Measurements from ENCODE around the gene CPNE4.
"Not testable (repeated sequence)": the region's sequence is repeated elsewhere in the genome, so short reads cannot be mapped to it uniquely, and the experiment has no call there.

CPNE4 gene

GRCh38 chr3:132016061-132017041 lies 18.5 kb downstream of the CPNE4 start:
- DNase-seq (ENCODE audit: low read depth in 2 of 2), result no peak

GRCh38 chr3:132014105-132014504 lies 20.7 kb downstream of the CPNE4 start:
- DNase-seq (ENCODE audit: low read depth in 2 of 2), result no peak

GRCh38 chr3:132009241-132009640 lies 25.6 kb downstream of the CPNE4 start:
- DNase-seq (ENCODE audit: low read depth in 2 of 2), result no peak

- no peak for DNase-seq (ENCODE audit: low read depth in 2 of 2)
Observed at GRCh38 chr3:132008837-132009236, 26.0 kb downstream of the CPNE4 start.

GRCh38 chr3:132007617-132008016 lies 27.2 kb downstream of the CPNE4 start:
- DNase-seq (ENCODE audit: low read depth in 2 of 2), result no peak

GRCh38 chr3:132006605-132007204 lies 28.1 kb downstream of the CPNE4 start:
- peak in 1 of 2 donors; percentile 6 for DNase-seq (ENCODE audit: low read depth in 2 of 2)

GRCh38 chr3:132004571-132004970 lies 30.2 kb downstream of the CPNE4 start:
- DNase-seq (ENCODE audit: low read depth in 2 of 2), result no peak

- no peak for DNase-seq (ENCODE audit: low read depth in 2 of 2)
Observed at GRCh38 chr3:132003685-132004084, 31.1 kb downstream of the CPNE4 start.

- no peak for DNase-seq (ENCODE audit: low read depth in 2 of 2)
Observed at GRCh38 chr3:132001999-132002398, 32.8 kb downstream of the CPNE4 start.

GRCh38 chr3:132001036-132001435 lies 33.8 kb downstream of the CPNE4 start:
- no peak for DNase-seq (ENCODE audit: low read depth in 2 of 2)

GRCh38 chr3:131998027-131998426 lies 36.8 kb downstream of the CPNE4 start:
- DNase-seq (ENCODE audit: low read depth in 2 of 2), result no peak

GRCh38 chr3:131995891-131996290 lies 38.9 kb downstream of the CPNE4 start:
- no peak for DNase-seq (ENCODE audit: low read depth in 2 of 2)

- no peak for DNase-seq (ENCODE audit: low read depth in 2 of 2)
Observed at GRCh38 chr3:131989318-131989717, 45.5 kb downstream of the CPNE4 start.

- no peak for DNase-seq (ENCODE audit: low read depth in 2 of 2)
Observed at GRCh38 chr3:131988209-131988608, 46.6 kb downstream of the CPNE4 start.

GRCh38 chr3:131983689-131984088 lies 51.1 kb downstream of the CPNE4 start:
- DNase-seq (ENCODE audit: low read depth in 2 of 2), result no peak

GRCh38 chr3:131981323-131981722 lies 53.5 kb downstream of the CPNE4 start:
- DNase-seq (ENCODE audit: low read depth in 2 of 2), result no peak

- DNase-seq (ENCODE audit: low read depth in 2 of 2), result no peak
Observed at GRCh38 chr3:131976448-131976847, 58.4 kb downstream of the CPNE4 start.

GRCh38 chr3:131975047-131975446 lies 59.8 kb downstream of the CPNE4 start:
- DNase-seq (ENCODE audit: low read depth in 2 of 2), result no peak

- DNase-seq (ENCODE audit: low read depth in 2 of 2), result no peak
Observed at GRCh38 chr3:131973731-131974130, 61.1 kb downstream of the CPNE4 start.

GRCh38 chr3:131972550-131972949 lies 62.3 kb downstream of the CPNE4 start:
- no peak for DNase-seq (ENCODE audit: low read depth in 2 of 2)

GRCh38 chr3:131972091-131972490 lies 62.7 kb downstream of the CPNE4 start:
- no peak for DNase-seq (ENCODE audit: low read depth in 2 of 2)

- not testable (repeated sequence) for DNase-seq (ENCODE audit: low read depth in 2 of 2)
Observed at GRCh38 chr3:131963442-131963841, 71.4 kb downstream of the CPNE4 start.

- DNase-seq (ENCODE audit: low read depth in 2 of 2), result no peak
Observed at GRCh38 chr3:131962982-131963381, 71.8 kb downstream of the CPNE4 start.
